HFF-Myc (cell line): ENCODE results near the gene PREX1.
"Not testable (repeated sequence)": the region's sequence is repeated elsewhere in the genome, so short reads cannot be mapped to it uniquely, and the experiment has no call there.

Source experiments
- DNase-seq: peaks from one replicate; pipeline ENCODE4 v3.0.0-alpha.2; 2011; ENCODE audit warnings: low read depth; ENCODE audit errors: extremely low read depth
- H3K4me3 ChIP-seq: replicated peaks from 2 replicates; pipeline ENCODE4 v1.5.1; 2011; ENCODE audit warnings: low read depth, mild to moderate bottlenecking, control low read depth, low read length
- CTCF ChIP-seq: IDR thresholded peaks from 2 replicates; pipeline ENCODE4 v1.5.1; 2012; ENCODE audit warnings: mild to moderate bottlenecking, low read depth, low read length, control low read depth; ENCODE audit errors: missing control alignments

PREX1 gene

GRCh38 chr20:48846516-48847492 lies 19.0 kb upstream of the PREX1 start:
- no peak overlapping the region for H3K4me3 ChIP-seq
- no peak for DNase-seq
- no peak for TF ChIP-seq CTCF

- DNase-seq: no peak
- H3K4me3 ChIP-seq: no peak overlapping the region
- no peak for TF ChIP-seq CTCF
Observed at GRCh38 chr20:48845721-48846306, 18.0 kb upstream of the PREX1 start.

- no peak for DNase-seq
- TF ChIP-seq CTCF: no peak
- H3K4me3 ChIP-seq: no peak overlapping the region
Observed at GRCh38 chr20:48844996-48845395, 17.2 kb upstream of the PREX1 start.

GRCh38 chr20:48843896-48844295 lies 16.1 kb upstream of the PREX1 start:
- not testable (repeated sequence) for H3K4me3 ChIP-seq, DNase-seq

GRCh38 chr20:48843057-48843806 lies 15.4 kb upstream of the PREX1 start:
- TF ChIP-seq CTCF: no peak
- DNase-seq: no peak
- H3K4me3 ChIP-seq: no peak overlapping the region

- H3K4me3 ChIP-seq: no peak overlapping the region
- peak; percentile 65 for DNase-seq
- TF ChIP-seq CTCF: no peak
Observed at GRCh38 chr20:48841875-48842529, 14.2 kb upstream of the PREX1 start.
